Naive thymus-derived CD4-positive, alpha-beta T cell (primary cell): ENCODE data around the gene DLG2. TPM values are rescaled to one million over a fixed set of nuclear protein-coding genes. Genes with fewer than 3 reads are reported as not detected.

Source experiments
- ATAC-seq: fragments of 150-1000 bp; cut with Tn5 transposase; 2 replicates; pipeline ENCODE4 v1.10.0; 2021; ENCODE audit warnings: mild to moderate bottlenecking, moderate library complexity
- CTCF ChIA-PET: fragments of 350-600 bp; sonication (Branson Sonifier 250); formaldehyde crosslinking; loops from one replicate; lab custom pipeline; 2021; ENCODE audit warnings: antibody characterized with exemption; lab: Charles Lee
- POLR2A ChIA-PET: fragments of 350-600 bp; sonication (Branson Sonifier 250); formaldehyde crosslinking; loops from one replicate; lab custom pipeline; 2021; ENCODE audit warnings: antibody characterized with exemption, inconsistent platforms; lab: Charles Lee
- DNase-seq, 9 donors: peaks; one replicate each; pipeline versions ENCODE4 v3.0.0 to v3.0.0-alpha.2; 2020 to 2022; ENCODE audit warnings: mixed read lengths in 1 of 9
- H3K27ac ChIP-seq: one replicate; pipeline ENCODE4 v1.7.0; 2013; ENCODE audit warnings: mild to moderate bottlenecking, low read depth, low read length, moderate library complexity
- H3K27me3 ChIP-seq, 2 donors: one replicate each; pipeline ENCODE4 v1.7.0; 2013; ENCODE audit warnings: low read length in 2 of 2, mild to moderate bottlenecking in 2 of 2, moderate library complexity in 2 of 2; ENCODE audit not compliant: control insufficient read depth in 2 of 2, insufficient read depth in 2 of 2
- H3K36me3 ChIP-seq, 3 experiments: 1 replicate in 2 of 3; 2 replicates in 1 of 3; pipeline ENCODE4 v1.7.0; 2013; ENCODE audit warnings: low read length in 3 of 3, mild to moderate bottlenecking in 3 of 3, moderate library complexity in 1 of 3; ENCODE audit not compliant: insufficient read depth in 3 of 3, control insufficient read depth in 2 of 3
- H3K4me1 ChIP-seq, 2 donors: one replicate each; pipeline ENCODE4 v1.7.0; 2013; ENCODE audit warnings: low read length in 2 of 2, mild to moderate bottlenecking in 2 of 2, moderate library complexity in 1 of 2; ENCODE audit not compliant: control insufficient read depth in 2 of 2, insufficient read depth in 2 of 2
- H3K4me3 ChIP-seq: 2 replicates; pipeline ENCODE4 v1.7.0; 2013; ENCODE audit warnings: mild to moderate bottlenecking, low read length
- H3K9me3 ChIP-seq, 3 experiments: 1 replicate in 2 of 3; 2 replicates in 1 of 3; pipeline ENCODE4 v1.7.0; 2013; ENCODE audit warnings: low read length in 3 of 3; ENCODE audit not compliant: control insufficient read depth in 2 of 3
- H3K27ac Mint-ChIP-seq, 9 donors: one replicate each; pipeline ENCODE4 v1.8.0; 2020 to 2022; ENCODE audit warnings: mixed read lengths in 9 of 9, mild to moderate bottlenecking in 8 of 9, moderate library complexity in 5 of 9, inconsistent platforms in 2 of 9
- H3K27me3 Mint-ChIP-seq, 5 donors: one replicate each; pipeline ENCODE4 v1.8.0; 2021 to 2022; ENCODE audit warnings: mixed read lengths in 5 of 5, mild to moderate bottlenecking in 1 of 5
- H3K36me3 Mint-ChIP-seq, 5 donors: one replicate each; pipeline ENCODE4 v1.8.0; 2020 to 2022; ENCODE audit warnings: mixed read lengths in 5 of 5, mild to moderate bottlenecking in 3 of 5, inconsistent platforms in 1 of 5
- H3K4me1 Mint-ChIP-seq, 7 donors: one replicate each; pipeline ENCODE4 v1.8.0; 2020 to 2022; ENCODE audit warnings: mixed read lengths in 7 of 7, mild to moderate bottlenecking in 3 of 7, inconsistent platforms in 1 of 7
- H3K4me3 Mint-ChIP-seq, 10 donors: one replicate each; pipeline ENCODE4 v1.8.0; 2020 to 2022; ENCODE audit warnings: mild to moderate bottlenecking in 10 of 10, mixed read lengths in 10 of 10, moderate library complexity in 6 of 10, inconsistent platforms in 2 of 10
- H3K9me3 Mint-ChIP-seq, 11 donors: one replicate each; pipeline ENCODE4 v1.8.0; 2020 to 2022; ENCODE audit warnings: mixed read lengths in 11 of 11, mild to moderate bottlenecking in 4 of 11, inconsistent platforms in 1 of 11, moderate library complexity in 1 of 11
- intact Hi-C, 2 donors: fragments of 100-400 bp; cut with micrococcal nuclease; formaldehyde crosslinking; loops; one replicate each; pipeline ENCODE4 v1.15.1; 2023
- polyA plus RNA-seq, 2 donors: library from polyadenylated mRNA; unstranded; fragments of 300-500 nt; fragmentation: Illumina TruSeq; gene quantifications; one replicate each; pipeline ENCODE4 v1.2.3, GENCODE V29; 2021
- total RNA-seq, 6 experiments: library from RNA in 5 of 6; stranded (reverse) in 5 of 6; gene quantifications; 1 replicate in 5 of 6; 2 replicates in 1 of 6; pipeline ENCODE4 v1.2.3 and lab custom pipeline; 2021 to 2026

The DLG2 gene
- total and polyA plus RNA-seq, 7 experiments from 2014 or later, result 0.64 to 6.1 (median 3.7) TPM

- Mint-ChIP-seq H3K36me3 (no peaks in the 10 kb centered on the region), H3K9me3 (no peaks in the 10 kb centered on the region), H3K27me3 (peaks cover 0 to 14% (median 9%) of the 10 kb centered on the region in 5 donors), H3K27ac (no peak overlapping the region), H3K4me3 (no peak overlapping the region), H3K4me1 (no peaks in the 10 kb centered on the region)
- no peak overlapping the region for H3K27ac ChIP-seq
- POLR2A ChIA-PET, result no interaction called here
- H3K27me3 ChIP-seq, result no peaks in the 10 kb centered on the region
- H3K4me1 ChIP-seq, result no peaks in the 10 kb centered on the region
- no peak overlapping the region for H3K4me3 ChIP-seq
- no peaks in the 10 kb centered on the region for H3K9me3 ChIP-seq
- intact Hi-C loops, result loop anchor here (1.0 to 5.0 kb wide), 4 partner anchors 909 to 1098 kb away; no protein-coding TSS in a partner anchor
- H3K36me3 ChIP-seq, result no peaks in the 10 kb centered on the region
- ATAC-seq, result no peak
- DNase-seq, result no peak
- CTCF ChIA-PET, result interaction anchor here (0.9 to 2.9 kb wide), 3 partner anchors 10 to 949 kb away, joined by 3 to 9 read pairs (median 4); no protein-coding TSS in a partner anchor
Measured at GRCh38 chr11:83815736-83816135, 1811.4 kb downstream of the DLG2 start.

- H3K4me1 ChIP-seq, result no peaks in the 10 kb centered on the region
- intact Hi-C loops, result no loop called here
- no peaks in the 10 kb centered on the region for H3K9me3 ChIP-seq
- Mint-ChIP-seq H3K4me3 (no peak overlapping the region), H3K27me3 (peaks cover 7 to 30% (median 15%) of the 10 kb centered on the region in 5 donors), H3K27ac (no peak overlapping the region), H3K9me3 (no peaks in the 10 kb centered on the region), H3K4me1 (no peaks in the 10 kb centered on the region), H3K36me3 (no peaks in the 10 kb centered on the region)
- H3K27me3 ChIP-seq, result no peaks in the 10 kb centered on the region
- no peak overlapping the region for H3K27ac ChIP-seq
- no peak for DNase-seq
- no peak for ATAC-seq
- H3K4me3 ChIP-seq, result no peak overlapping the region
- CTCF ChIA-PET, result no interaction called here
- POLR2A ChIA-PET, result no interaction called here
- H3K36me3 ChIP-seq, result no peaks in the 10 kb centered on the region
Measured at GRCh38 chr11:83813296-83813695, 1813.8 kb downstream of the DLG2 start.

- Histone ChIP-seq H3K4me3 (no peak overlapping the region), H3K27ac (no peak overlapping the region), H3K9me3 (no peaks in the 10 kb centered on the region), H3K36me3 (no peaks in the 10 kb centered on the region), H3K4me1 (no peaks in the 10 kb centered on the region), H3K27me3 (no peaks in the 10 kb centered on the region)
- no peak for DNase-seq
- Mint-ChIP-seq H3K9me3 (no peaks in the 10 kb centered on the region), H3K27ac (no peak overlapping the region), H3K4me1 (no peaks in the 10 kb centered on the region), H3K36me3 (no peaks in the 10 kb centered on the region), H3K4me3 (no peak overlapping the region), H3K27me3 (peaks cover 5 to 41% (median 21%) of the 10 kb centered on the region in 5 donors)
- CTCF ChIA-PET, result no interaction called here
- no peak for ATAC-seq
- POLR2A ChIA-PET, result no interaction called here
- intact Hi-C loops, result no loop called here
Measured at GRCh38 chr11:83809274-83809673, 1817.9 kb downstream of the DLG2 start.

- Mint-ChIP-seq H3K27ac (no peak overlapping the region), H3K27me3 (peaks cover 0 to 17% (median 10%) of the 10 kb centered on the region in 5 donors), H3K4me3 (no peak overlapping the region), H3K9me3 (peaks cover 0 to 3% (median 0%) of the 10 kb centered on the region in 11 donors), H3K4me1 (no peaks in the 10 kb centered on the region), H3K36me3 (no peaks in the 10 kb centered on the region)
- no peak overlapping the region for H3K4me3 ChIP-seq
- POLR2A ChIA-PET, result no interaction called here
- no peaks in the 10 kb centered on the region for H3K4me1 ChIP-seq
- ATAC-seq (no peak), DNase-seq (no peak)
- CTCF ChIA-PET, result no interaction called here
- H3K9me3 ChIP-seq, result no peaks in the 10 kb centered on the region
- H3K36me3 ChIP-seq, result no peaks in the 10 kb centered on the region
- H3K27me3 ChIP-seq, result no peaks in the 10 kb centered on the region
- intact Hi-C loops, result no loop called here
- H3K27ac ChIP-seq, result no peak overlapping the region
Measured at GRCh38 chr11:83801799-83802198, 1825.3 kb downstream of the DLG2 start.

- no peak overlapping the region for H3K4me3 ChIP-seq
- no peaks in the 10 kb centered on the region for H3K9me3 Mint-ChIP-seq
- H3K27ac Mint-ChIP-seq, result no peak overlapping the region
- CTCF ChIA-PET, result no interaction called here
- H3K27me3 Mint-ChIP-seq, result peaks cover 0 to 18% (median 4%) of the 10 kb centered on the region in 5 donors
- DNase-seq (no peak), ATAC-seq (no peak)
- H3K27ac ChIP-seq, result no peak overlapping the region
- POLR2A ChIA-PET, result no interaction called here
- no peaks in the 10 kb centered on the region for H3K36me3 ChIP-seq
- H3K4me1 ChIP-seq, result no peaks in the 10 kb centered on the region
- H3K4me1 Mint-ChIP-seq, result no peaks in the 10 kb centered on the region
- no peaks in the 10 kb centered on the region for H3K36me3 Mint-ChIP-seq
- intact Hi-C loops, result no loop called here
- no peaks in the 10 kb centered on the region for H3K9me3 ChIP-seq
- H3K4me3 Mint-ChIP-seq, result no peak overlapping the region
- no peaks in the 10 kb centered on the region for H3K27me3 ChIP-seq
Measured at GRCh38 chr11:83793310-83793709, 1833.8 kb downstream of the DLG2 start.

- H3K27me3 Mint-ChIP-seq, result peaks cover 0 to 17% (median 4%) of the 10 kb centered on the region in 5 donors
- H3K27ac Mint-ChIP-seq, result no peak overlapping the region
- Histone ChIP-seq H3K27me3 (no peaks in the 10 kb centered on the region), H3K36me3 (no peaks in the 10 kb centered on the region), H3K27ac (no peak overlapping the region), H3K9me3 (no peaks in the 10 kb centered on the region), H3K4me3 (no peak overlapping the region), H3K4me1 (no peaks in the 10 kb centered on the region)
- DNase-seq (no peak), ATAC-seq (no peak)
- no peaks in the 10 kb centered on the region for H3K9me3 Mint-ChIP-seq
- ChIA-PET POLR2A (no interaction called here), CTCF (no interaction called here)
- H3K4me3 Mint-ChIP-seq, result no peak overlapping the region
- no peaks in the 10 kb centered on the region for H3K4me1 Mint-ChIP-seq
- intact Hi-C loops, result no loop called here
- H3K36me3 Mint-ChIP-seq, result no peaks in the 10 kb centered on the region
Measured at GRCh38 chr11:83791557-83791956, 1835.6 kb downstream of the DLG2 start.

GRCh38 chr11:83785942-83786341, 1841.2 kb downstream of the DLG2 start:
- no peak for ATAC-seq

More at GRCh38 chr11:83785942-83786341, 1841.2 kb downstream of the DLG2 start:
- Mint-ChIP-seq H3K27ac (no peak overlapping the region), H3K9me3 (peaks cover 0 to 5% (median 0%) of the 10 kb centered on the region in 11 donors), H3K27me3 (peaks cover 0 to 9% (median 5%) of the 10 kb centered on the region in 5 donors), H3K4me3 (no peak overlapping the region), H3K4me1 (no peaks in the 10 kb centered on the region), H3K36me3 (no peaks in the 10 kb centered on the region)
- Histone ChIP-seq H3K4me3 (no peak overlapping the region), H3K36me3 (no peaks in the 10 kb centered on the region), H3K9me3 (no peaks in the 10 kb centered on the region), H3K27ac (no peak overlapping the region), H3K27me3 (no peaks in the 10 kb centered on the region), H3K4me1 (no peaks in the 10 kb centered on the region)
- ChIA-PET POLR2A (no interaction called here), CTCF (no interaction called here)
- DNase-seq, result no peak
- intact Hi-C loops, result no loop called here
